CD4-positive, alpha-beta T cell treated with Interleukin-10 for 1 hour (primary cell): ENCODE data around the gene DISC1.
"Not testable (repeated sequence)": the region's sequence is repeated elsewhere in the genome, so short reads cannot be mapped to it uniquely, and the experiment has no call there.

Experiments used
- DNase-seq: peaks from one replicate; pipeline ENCODE4 v3.0.0-alpha.2; 2020

Gene DISC1

GRCh38 chr1:231606712-231607111, 19.9 kb upstream of the DISC1 start:
- DNase-seq = no peak

- DNase-seq = no peak
These were observed 16.2 kb upstream of the DISC1 start for GRCh38 chr1:231610388-231610787.

DNA sequence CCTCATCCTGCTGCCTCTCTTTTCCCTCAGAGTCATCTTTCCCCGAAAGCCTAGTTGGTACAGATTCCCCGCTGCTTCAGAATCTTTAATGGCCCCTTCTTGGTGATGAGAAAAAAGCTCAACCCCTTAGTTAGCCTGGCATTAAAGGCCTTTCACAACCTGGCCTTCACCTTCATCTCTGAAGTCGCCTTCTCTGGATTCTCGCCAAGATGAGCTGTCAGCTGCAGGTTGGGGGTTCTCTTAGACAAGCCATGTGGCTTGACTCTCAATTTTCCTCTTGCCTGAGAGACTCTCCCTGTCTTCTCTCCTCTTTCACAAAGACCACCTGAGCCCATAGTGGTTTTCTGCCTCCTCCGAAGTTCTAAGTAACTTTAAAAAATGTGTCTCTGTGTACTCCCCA, 15.5 kb upstream of the DISC1 start:
- no peak for DNase-seq

DNA sequence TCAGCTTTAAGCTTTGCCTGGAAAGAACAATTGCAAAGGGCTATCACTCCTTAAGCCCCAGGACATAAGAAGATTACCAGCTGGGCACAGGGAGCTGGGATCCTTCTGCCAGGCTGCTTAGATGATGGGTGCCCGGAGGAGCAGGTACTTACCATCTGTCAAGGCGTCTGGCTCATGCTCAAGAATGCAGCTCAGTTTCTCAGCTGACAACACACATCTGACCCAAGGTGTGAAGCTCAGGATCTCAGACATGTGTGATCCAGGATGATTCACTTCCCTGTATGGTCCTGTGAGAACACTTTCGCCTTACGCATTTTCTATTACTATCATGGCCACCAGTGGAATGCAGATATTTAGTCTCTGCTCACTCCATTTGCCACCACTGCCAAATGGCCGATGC, 14.7 kb upstream of the DISC1 start:
- no peak for DNase-seq

DNA sequence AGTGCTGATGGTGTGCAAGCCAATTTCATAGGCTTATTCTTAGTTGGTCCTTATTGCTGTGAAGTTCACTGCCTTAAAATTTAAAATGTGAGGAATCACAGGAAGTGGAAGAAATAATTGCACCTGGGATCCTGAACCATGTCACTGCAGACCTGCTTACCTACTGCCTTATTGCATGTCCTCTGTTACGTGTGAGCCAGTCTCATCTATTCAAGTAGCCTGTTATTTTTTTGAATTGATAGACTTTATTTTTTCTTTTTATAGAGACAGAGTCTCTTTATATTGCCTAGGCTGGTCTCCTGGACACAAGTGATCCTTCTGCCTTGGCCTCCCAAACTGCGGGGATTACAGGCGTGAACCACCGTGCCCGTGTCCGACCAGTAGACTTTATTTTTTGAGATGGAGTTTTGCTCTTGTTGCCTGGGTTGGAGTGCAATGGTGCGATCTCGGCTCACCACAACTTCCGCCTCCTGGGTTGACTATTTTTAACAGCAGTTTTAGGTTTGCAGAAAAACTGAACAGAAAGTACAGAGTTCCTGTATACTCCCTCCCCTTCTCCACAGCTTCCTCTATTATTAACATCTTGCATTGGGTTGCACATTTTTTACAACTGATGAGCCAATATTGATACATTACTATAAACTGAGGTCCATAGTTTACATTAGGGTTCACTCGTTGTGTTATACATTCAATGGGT, 14.0 kb upstream of the DISC1 start:
- DNase-seq = peak; percentile 70

DNA sequence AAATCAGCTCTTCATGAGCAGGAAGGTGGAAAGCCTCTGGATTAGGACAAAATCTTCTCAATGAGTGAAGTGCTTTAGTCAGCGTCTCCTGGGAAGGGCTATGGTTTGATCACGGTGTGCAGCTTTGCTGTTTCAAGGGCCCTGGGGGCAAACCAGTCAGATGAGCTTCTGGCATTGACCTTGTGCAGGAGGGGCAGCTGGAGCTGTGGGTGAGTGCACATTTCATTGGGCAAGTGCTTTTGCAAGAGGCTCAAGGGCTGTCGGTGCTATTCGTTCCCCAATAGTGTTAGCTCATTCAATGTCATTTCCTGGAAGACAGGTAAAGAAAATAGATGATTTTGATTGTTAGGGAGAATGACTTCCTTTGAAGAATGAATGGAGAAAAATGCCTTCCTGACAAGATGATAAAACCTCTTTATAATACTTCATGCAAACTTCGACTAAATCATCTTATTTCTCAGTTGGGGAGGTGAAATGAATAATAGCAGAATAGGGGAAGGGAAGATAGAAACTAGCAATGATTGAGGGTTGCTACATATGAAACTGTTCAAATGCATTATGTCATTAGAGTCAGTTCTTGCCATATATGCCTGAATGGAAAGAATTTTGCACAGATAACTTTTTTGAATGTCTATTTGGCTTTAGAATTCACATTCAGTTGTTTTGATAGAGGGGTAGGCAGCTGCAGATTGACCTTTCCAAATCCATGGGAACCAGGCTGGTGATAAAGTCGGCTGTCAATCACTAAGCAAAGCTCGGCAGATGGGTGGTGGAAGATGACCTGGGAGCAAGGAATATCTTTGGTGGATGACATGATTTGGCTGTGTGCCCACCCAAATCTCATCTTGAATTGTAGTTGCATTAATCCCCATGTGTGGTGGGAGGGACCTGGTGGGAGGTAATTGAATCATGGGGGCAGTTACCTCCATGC, 12.9 kb upstream of the DISC1 start:
- DNase-seq = no peak

GRCh38 chr1:231616667-231617066, 9.9 kb upstream of the DISC1 start:
- DNase-seq = no peak

- no peak for DNase-seq
These were observed 7.9 kb upstream of the DISC1 start for GRCh38 chr1:231618609-231619256.

DNA sequence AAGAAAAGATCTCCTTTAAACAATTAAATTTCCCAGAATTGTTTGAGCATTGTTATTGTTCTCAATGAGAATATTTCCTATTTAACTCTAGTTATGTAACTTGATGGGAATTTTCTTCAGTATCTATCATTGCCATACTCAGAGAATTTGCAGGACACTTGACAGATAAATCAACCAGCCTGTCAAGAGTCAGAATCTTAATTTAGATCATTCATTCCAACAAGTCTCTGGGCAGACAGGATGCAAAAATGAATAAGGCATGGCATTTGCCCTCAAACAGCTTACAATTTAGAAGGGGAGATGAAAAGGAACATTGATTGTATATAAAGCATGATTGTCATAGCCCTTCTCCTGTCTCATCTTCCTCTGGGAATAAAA, 7.3 kb upstream of the DISC1 start:
- DNase-seq = no peak

DNA sequence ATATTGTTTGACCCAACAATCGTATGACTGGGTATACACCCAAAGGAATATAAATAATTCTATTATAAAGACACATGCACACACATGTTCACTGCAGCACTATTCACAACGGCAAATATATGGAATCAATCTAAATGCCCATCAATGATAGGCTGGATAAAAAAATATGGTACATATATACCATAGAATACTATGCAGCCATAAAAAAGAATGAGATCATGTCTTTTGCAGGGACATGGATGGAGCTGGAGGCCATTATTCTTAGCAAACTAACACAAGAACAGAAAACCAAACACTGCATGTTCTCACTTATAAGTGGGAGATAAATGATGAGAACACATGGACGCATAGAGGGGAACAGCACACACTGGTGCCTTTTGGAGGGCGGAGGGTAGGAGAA, 1.5 kb upstream of the DISC1 start:
- not testable (repeated sequence) for DNase-seq

- DNase-seq = no peak
These were observed 535 bp upstream of the DISC1 start for GRCh38 chr1:231625975-231626534.

GRCh38 chr1:231626951-231627614, 493 bp downstream of the DISC1 start:
- DNase-seq = peak; percentile 50

- peak; percentile 30 for DNase-seq
These were observed 1.8 kb downstream of the DISC1 start for GRCh38 chr1:231628207-231628876.

DNA sequence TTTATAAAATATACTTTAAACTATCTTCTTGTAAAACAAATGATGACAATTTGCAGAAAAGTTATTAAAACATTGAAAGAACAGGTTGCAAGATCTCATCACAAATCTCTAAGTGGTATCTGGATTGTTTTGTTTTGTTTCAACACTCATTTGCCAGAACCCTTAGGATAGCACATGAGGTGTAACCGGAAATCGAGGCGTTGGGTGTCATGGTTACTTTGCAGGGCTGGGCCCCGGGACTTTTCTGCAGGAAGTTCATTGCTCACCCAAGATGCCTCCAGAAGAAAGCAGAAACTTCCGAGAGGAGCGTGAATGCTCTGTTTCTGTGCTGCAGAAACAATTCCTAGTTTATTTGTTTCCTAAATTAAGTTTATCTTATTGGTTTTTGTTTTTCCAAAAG, 2.5 kb downstream of the DISC1 start:
- peak; percentile 38 for DNase-seq

DNA sequence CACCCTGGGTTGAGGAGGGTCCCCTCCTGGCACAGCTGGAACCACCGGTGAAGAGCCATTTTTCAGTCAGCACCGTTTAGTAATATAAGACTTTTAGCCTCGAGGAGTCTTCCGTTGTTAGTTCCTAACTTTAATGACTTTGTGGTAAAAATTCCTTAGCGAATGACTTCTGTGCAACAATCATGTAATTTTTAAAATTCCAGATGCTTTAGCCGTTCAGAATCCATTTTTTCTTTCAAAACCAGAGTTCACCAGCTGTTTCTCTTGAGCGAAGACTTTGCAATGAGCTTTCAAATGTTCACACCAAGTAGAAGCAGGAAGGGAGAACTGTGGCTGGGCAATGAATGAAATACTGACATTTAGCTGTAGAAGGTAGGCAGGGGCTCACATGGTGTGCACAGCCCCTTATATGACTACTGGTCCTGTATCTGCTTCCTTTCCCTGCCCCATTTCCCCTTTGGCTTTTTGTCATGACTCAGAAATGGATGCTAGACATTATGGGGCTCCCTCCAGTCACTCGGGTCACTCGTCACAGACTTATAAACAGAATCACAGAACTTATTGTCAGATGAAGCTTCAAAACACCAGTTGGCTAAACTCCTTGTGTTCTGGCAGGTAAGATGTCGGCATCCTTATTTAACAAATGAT, 4.1 kb downstream of the DISC1 start:
- DNase-seq = no peak

GRCh38 chr1:231631717-231632116, 5.1 kb downstream of the DISC1 start:
- no peak for DNase-seq

GRCh38 chr1:231632119-231632518, 5.5 kb downstream of the DISC1 start:
- no peak for DNase-seq

DNA sequence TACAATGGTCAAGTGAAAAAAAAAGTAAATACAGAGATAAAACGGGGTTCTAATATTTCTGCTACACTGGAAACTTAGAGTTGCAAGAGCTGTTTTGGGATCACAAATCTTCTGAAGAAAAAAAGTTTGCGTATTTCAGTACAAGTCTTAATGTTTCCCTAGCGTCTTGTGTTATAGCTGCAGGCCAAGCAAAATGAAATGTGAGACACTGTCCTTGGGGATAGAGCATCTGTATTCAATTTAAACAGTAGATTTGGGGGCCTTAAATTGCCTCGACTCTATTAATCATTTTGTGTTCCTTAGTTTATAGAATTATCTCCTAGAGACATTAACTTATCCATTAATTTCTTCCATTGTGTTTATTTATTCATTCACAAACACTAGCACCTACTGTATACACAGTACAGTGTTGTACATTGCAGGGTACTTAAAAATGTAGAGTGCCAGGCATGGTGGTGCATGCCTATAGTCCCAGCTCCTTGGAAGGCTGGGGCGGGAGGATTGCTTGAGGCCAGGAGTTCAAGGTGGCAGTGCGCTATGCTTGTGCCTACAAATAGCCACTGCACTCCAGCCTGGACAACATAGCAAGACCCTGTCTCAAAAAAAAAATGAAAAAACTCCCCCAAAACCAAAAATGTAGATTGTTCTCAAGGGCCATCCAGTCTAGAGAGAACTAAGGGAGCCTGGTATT, 7.9 kb downstream of the DISC1 start:
- DNase-seq = no peak

DNA sequence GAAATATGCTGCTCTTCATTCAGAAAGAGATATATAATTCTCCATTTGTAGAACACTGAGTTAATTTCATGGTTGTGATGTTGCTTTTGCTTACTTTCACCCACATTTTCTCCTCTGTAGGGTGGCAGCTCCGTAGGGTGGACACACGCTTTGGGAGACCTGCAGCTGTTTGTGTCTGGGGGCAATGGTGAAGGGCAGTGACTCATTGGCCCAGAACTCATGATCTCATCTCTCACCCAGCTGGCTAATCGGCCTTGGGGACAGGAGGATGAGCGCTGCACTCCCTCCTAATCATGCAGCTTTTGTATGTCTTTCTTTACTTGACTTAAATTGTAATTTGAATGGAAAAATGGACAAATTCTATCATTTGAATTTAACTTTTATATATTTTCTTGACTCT, 9.6 kb downstream of the DISC1 start:
- no peak for DNase-seq

- not testable (repeated sequence) for DNase-seq
These were observed 10.3 kb downstream of the DISC1 start for GRCh38 chr1:231636922-231637321.

GRCh38 chr1:231638647-231639046, 12.1 kb downstream of the DISC1 start:
- no peak for DNase-seq
